Measurements from ENCODE around the gene SCN2A.
"Not testable (repeated sequence)": the region's sequence is repeated elsewhere in the genome, so short reads cannot be mapped to it uniquely, and the experiment has no call there.

Gene SCN2A

DNA sequence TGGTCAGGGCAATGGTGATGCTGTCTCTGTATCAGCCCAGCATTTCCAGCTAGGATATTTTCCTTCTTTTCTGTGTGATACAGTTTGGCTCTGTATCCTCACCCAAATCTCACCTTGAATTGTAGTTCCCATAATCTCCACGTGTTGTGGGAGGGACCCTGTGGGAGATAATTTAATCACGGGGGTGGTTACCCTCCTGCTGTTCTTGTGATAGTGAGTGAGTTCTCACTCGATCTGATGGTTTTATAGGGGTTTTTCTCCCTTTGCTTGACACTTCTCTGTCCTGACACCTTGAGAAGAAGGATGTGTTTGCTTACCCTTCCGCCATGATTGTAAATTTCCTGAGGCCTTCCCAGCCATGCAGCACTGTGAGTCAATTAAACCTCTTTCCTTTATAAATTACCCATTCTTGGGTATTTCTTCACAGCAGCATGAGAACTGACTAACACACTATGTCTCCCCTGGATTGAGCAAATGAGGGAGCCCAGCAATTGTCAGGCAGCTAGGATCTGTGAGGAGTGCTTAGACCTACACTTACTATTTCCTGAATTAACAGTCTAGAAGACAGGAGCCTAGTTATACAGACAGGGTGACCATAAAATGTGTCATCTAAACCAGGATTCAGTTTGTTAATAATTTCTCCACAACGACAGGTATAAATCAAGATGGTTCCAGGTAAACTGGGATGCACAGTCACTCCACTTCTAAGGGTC lies 6.0 kb downstream of the SCN2A start:
- DNase-seq (ENCODE audit: low read depth, low spot score): no peak
- H3K4me3 ChIP-seq (ENCODE audit: low read length): no peak overlapping the region

DNA sequence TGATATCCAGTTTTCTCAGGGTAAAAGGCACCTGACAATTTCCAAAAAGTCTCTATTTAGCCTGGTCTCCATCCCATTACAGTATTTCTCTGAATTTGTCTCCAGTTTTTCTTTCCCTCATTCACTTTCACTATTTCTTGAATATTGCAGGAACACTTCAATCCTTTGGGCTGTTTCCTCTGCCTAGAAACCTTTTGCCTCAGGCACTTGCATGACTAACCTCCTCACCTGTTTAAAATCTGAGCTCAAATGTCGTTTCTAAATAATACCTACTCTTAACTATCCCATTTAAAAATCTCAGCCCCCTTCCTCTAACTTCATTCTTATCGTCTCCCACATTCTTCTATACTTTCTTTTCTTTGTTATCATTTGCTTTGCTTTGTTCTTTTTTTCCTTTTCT lies 9.0 kb downstream of the SCN2A start:
- no peak for DNase-seq (ENCODE audit: low read depth, low spot score)
- H3K4me3 ChIP-seq (ENCODE audit: low read length): no peak overlapping the region

DNA sequence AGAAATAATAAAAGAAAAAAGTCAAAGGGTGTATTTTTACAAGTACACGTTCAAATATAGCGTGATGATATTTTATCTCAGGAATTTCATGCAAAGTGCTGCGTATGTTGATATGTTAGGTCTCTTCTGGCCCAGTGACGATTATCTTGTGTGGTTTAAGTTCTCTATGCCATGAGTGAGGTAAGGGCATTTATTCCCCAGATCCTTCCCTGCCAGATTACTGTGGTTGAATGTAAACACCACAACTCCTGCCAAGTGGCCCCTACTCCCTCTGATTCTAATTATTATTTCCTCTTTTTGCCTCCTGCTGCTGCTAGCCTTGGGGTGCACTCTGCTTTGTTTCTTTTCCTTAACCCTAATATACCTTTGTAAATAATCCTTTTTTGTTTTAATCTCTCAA lies 12.2 kb downstream of the SCN2A start:
- no peak for DNase-seq (ENCODE audit: low read depth, low spot score)
- H3K4me3 ChIP-seq (ENCODE audit: low read length): no peak overlapping the region

DNA sequence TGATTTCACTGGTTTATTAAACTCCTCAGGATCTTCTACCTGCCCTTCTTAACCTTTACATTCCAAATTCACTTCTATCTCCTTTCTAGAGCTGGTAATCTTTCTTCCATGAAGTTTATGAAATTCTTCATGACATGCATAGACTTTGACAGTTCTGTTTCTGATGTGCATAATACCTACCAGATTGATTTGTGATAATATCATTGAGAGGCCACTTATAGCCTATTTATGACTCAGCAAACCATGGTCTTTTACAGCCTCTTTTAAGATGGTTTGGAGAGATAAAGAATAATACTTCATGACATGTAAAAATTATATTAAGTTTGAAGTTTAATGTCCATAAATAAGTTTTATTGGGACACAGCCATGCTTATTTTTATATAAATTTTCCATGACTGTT lies 14.0 kb downstream of the SCN2A start:
- DNase-seq (ENCODE audit: low read depth, low spot score): no peak
- H3K4me3 ChIP-seq (ENCODE audit: low read length): no peak overlapping the region

DNA sequence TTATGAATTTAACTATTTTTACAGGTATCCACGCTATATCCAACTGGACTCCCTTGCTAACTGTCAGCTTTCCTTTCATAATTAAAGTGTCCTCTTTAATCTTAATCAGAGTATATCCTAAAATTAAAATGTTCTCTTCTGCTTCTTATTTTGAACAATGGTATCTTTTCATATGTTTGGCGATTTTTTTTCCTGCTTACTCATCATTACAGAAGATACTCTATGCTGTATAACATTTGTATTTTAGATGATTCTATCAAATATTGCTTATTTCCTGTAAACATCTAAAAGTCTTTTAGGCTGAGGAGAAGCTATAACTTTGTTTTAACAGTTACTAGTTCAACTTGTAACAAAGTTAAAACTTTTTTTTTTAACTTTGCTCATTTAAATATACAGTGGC lies 17.4 kb downstream of the SCN2A start:
- no peak overlapping the region for H3K4me3 ChIP-seq (ENCODE audit: low read length)
- DNase-seq (ENCODE audit: low read depth, low spot score): no peak

DNA sequence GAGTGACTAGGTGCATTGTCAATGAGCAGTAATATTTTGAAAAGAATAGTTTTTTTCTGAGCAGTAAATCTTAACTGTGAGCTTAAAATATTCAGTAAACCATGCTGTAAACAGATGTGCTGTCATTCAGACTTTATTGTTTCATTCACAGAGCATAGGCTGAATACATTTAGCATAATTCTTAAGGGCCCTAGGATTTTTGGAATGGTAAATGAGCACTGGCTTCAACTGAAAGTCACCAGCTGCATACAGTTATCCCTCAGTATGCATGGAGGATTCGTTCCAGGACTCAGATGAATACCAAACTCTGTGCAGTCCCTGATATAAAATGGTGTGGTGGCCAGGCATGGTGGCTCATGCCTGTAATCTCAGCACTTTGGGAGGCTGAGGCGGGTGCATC lies 21.1 kb downstream of the SCN2A start:
- not testable (repeated sequence) for H3K4me3 ChIP-seq (ENCODE audit: low read length); DNase-seq (ENCODE audit: low read depth, low spot score)

DNA sequence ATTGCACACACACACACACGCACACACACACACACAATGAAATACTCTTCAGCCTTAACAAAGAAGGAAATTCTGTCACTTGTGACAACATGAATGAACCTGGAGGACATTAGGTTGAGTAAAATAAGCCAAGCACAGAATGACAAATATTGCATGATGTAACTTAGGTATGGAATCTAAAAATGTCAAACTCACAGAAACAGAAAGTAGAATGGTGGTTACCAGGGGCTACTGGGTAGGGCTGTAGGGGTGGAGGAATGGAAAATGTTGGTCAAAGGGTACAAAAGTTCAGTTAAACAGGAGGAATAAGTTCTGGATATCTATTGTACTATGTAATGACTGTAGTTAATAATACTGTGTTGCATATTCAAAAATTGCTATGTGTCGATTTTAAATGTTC lies 29.5 kb downstream of the SCN2A start:
- H3K4me3 ChIP-seq (ENCODE audit: low read length): no peak overlapping the region

DNA sequence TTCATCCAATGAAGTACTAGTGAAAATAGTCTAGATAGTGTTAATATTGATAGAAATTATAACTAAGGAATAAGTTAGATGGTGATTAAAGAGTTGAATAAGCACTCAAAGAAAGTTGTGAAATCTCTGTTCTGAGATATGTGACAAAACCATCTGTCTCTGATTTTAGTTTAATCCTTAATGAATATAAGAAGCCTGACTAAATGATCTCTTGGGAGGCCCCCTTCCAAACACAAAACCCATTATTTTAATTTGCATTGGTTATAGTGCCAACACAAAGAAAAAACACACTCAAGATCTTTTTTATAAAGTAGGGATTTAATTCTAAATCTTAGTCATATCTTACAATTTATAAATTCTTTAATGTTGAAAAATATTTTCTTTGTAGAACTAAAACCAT lies 34.0 kb downstream of the SCN2A start:
- DNase-seq (ENCODE audit: low read depth, low spot score): no peak

More for the DNA sequence above, 29.5 kb downstream of the SCN2A start:
- no peak for DNase-seq (ENCODE audit: low read depth, low spot score)

DNA sequence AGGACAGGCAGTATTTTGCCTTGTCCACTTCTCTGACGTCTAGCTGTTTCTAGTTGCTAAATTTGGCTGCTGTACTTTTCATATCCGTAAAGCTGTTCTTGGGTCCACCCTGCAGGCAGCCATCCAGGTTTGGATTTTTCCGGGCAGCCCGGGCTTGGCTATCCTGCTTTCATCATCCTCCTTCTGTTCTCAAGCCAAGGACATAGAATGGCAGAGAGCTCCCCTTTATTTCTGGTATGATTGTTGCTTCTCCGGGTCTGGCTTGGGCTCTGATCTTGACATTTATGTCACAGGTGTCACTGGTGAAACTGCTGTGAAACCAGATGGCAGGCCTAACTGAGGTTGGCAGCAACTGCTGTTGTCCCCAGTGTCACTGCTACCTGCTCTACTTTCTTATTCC lies 35.5 kb downstream of the SCN2A start:
- DNase-seq (ENCODE audit: low read depth, low spot score): no peak
- no peak overlapping the region for H3K4me3 ChIP-seq (ENCODE audit: low read length)

More for the DNA sequence above, 34.0 kb downstream of the SCN2A start:
- H3K4me3 ChIP-seq (ENCODE audit: low read length): no peak overlapping the region

DNA sequence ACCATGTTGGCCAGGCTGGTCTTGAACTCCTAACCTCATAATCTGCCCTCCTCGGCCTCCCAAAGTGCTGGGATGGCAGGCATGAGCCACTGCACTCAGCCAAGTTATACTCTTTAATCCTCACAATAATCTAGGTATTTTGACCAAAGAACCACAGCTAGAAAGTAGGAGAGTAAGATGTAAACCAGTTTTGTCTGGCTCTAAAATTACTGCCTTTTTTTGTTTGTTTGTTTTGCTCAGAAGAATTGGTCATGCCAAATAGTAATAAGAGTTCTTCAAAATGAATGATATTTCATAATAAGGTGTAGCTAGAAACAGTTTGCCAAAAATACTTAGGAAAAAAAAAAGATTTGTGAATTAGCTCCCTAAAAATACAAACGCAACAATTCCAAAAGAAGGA lies 36.7 kb downstream of the SCN2A start:
- H3K4me3 ChIP-seq (ENCODE audit: low read length): no peak overlapping the region
- no peak for DNase-seq (ENCODE audit: low read depth, low spot score)

DNA sequence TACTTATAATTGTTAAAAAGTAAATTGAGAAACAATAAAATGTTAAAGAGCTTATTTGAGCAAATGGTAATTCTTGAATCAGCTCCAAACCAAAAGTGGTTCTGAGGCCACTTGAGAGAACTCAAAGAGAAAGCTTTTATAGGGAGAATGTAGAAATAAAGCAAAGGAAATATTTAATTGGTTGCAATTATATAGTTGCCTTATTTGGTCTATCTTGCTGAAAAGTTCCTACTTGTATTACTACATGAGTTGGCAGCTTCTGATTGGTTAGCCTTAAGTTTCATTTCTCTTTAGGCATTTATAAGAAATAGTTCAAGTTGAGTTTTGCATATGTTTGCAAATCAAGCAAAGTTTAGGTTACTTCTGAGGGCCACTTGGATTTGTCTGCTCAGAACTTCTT lies 38.1 kb downstream of the SCN2A start:
- no peak for DNase-seq (ENCODE audit: low read depth, low spot score)

DNA sequence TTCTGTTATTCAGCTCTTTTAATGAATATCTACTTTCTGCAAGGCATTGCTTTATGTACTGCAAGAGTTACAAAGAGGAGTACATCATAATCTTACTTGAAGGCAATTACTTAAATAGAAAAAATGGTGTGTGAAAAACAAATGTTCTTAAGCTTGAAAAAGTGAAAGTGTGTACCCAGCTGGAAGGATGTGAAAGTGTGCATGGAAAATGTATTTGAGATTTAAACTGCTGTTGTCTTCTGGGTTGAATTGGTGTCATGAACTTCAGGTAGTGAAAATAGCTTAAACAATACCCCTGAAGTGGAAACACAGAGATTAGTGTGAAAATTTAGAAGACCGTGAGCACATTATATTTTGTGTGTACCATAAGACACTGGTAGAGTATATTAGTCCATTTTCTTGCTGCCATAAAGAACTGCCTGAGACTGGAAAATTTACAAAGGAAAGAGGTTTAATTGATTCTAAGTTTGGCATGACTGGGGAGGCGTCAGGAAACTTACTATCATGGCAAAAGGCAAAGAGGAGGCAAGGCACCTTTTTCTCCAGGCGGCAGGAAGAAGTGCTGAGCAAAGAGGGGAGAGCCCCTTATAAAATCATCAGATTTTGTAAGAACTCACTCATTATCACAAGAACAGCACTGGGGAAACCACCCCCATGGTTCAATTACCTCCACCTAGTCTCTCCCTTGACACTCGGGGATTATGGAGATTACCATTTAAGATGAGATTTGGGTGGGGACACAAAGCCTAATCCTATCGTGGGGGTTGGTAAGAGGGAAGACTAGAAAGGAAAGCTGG lies 38.8 kb downstream of the SCN2A start:
- no peak for DNase-seq (ENCODE audit: low read depth, low spot score)

More for the DNA sequence above, 38.1 kb downstream of the SCN2A start:
- H3K4me3 ChIP-seq (ENCODE audit: low read length): no peak overlapping the region

DNA sequence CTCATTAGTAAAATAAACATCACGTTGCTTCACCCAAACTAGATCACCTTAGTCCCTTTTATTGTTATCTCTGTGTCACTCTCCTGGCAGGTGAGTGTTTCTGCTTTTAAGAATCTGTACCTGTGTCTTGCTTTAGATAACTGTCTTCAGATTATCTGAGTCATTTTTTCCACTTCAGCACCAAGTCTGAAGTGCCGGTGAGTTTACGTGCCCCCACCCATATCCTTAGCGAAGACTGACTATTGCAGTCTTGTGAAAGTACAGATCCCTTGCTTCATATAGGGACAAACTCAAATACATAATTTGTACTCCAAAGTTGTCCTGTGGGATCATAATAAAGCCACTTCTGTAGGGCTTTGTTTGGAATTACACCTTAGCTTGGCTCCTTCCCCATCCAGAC lies 41.1 kb downstream of the SCN2A start:
- no peak overlapping the region for H3K4me3 ChIP-seq (ENCODE audit: low read length)
- DNase-seq (ENCODE audit: low read depth, low spot score): no peak

More for the DNA sequence above, 38.8 kb downstream of the SCN2A start:
- H3K4me3 ChIP-seq (ENCODE audit: low read length): no peak overlapping the region

DNA sequence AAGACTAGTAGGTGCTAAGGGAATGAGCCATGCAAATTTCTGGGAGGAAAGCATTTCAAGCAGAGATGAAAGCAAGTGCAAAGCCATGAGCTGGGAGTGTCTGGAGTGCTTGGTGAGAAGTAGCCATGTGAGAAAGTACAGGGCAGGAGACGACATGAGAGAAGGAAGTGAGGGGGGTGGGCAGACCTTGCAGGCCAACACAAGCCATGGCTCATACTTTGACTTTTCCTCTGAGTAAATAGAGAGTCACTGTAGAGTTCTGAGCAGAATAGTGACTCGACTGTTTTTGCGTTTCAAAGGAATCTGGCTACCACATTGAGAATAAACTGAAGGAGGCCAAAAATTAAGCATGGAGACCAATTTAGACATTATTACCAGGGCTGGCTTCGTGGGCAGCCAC lies 42.2 kb downstream of the SCN2A start:
- H3K4me3 ChIP-seq (ENCODE audit: low read length): no peak overlapping the region
- no peak for DNase-seq (ENCODE audit: low read depth, low spot score)

DNA sequence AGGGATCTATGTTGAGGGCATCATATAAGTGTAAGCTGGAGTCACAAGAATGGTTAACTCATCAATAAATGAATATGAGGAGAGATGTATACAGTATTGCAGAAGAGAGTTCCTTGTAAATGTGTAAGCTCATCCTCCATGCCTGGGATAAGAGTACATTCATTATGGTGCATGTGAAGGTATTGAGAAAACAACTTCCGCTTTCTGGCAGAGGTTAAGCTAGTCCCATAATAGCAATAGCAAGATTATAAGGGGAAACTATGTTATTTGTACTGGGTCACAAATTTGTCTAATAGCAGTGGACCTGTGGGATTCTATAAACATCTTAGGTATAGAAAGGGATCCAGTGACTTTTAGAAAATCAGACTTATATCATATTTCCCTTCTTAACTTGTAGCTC lies 44.1 kb downstream of the SCN2A start:
- no peak for DNase-seq (ENCODE audit: low read depth, low spot score)

DNA sequence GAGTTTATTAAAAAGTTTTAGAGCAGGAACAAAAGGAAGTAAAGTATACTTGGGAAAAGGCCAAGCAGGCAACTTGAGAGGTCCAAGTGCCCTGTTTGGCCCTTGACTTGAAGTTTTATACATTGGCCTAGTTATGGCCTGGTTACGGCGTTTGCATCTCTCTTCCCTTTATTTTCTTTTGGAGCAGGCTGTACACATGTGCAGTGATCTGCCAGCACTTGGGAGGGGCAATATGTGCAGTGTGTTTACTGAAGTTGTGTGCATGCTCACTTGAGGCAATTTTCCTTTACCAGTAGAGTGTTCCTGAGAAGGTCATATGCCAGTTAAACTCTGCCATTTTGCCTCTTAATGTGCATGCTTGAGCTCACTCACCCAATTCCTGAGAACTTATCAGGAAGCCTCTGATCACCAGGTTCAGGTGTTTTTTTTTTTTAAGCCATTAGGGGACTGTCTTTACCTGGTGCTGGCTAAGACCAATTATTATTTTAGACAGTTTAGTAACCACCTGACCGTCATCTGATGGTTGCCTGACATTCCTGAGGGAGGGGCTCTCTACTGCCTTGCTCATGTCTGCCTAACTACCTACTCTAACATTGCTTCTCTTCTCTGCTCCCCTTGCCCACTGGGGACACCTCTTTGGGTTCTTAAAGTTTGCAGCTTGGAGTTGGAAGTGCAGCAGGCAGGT lies 48.0 kb downstream of the SCN2A start:
- no peak overlapping the region for H3K4me3 ChIP-seq (ENCODE audit: low read length)
- no peak for DNase-seq (ENCODE audit: low read depth, low spot score)

More for the DNA sequence above, 44.1 kb downstream of the SCN2A start:
- no peak overlapping the region for H3K4me3 ChIP-seq (ENCODE audit: low read length)

DNA sequence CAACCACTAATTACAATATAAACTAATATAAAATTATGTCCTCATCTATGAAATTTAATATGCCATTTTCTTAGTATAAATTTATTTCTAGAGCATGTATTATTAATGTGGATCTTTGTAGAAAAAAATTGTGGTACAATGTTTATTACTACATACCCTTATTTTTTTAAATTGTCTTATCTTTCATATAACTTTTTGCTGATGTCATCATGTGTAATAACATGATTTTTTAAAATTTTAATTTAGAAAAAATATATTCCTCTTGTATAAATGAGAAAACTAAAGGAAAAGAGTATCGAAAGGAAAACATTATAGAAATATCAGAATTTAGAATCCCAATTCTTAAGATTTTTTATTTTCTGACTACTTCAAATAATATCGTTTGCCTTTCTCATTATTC lies 49.9 kb downstream of the SCN2A start:
- no peak for DNase-seq (ENCODE audit: low read depth, low spot score)
- H3K4me3 ChIP-seq (ENCODE audit: low read length): no peak overlapping the region

DNA sequence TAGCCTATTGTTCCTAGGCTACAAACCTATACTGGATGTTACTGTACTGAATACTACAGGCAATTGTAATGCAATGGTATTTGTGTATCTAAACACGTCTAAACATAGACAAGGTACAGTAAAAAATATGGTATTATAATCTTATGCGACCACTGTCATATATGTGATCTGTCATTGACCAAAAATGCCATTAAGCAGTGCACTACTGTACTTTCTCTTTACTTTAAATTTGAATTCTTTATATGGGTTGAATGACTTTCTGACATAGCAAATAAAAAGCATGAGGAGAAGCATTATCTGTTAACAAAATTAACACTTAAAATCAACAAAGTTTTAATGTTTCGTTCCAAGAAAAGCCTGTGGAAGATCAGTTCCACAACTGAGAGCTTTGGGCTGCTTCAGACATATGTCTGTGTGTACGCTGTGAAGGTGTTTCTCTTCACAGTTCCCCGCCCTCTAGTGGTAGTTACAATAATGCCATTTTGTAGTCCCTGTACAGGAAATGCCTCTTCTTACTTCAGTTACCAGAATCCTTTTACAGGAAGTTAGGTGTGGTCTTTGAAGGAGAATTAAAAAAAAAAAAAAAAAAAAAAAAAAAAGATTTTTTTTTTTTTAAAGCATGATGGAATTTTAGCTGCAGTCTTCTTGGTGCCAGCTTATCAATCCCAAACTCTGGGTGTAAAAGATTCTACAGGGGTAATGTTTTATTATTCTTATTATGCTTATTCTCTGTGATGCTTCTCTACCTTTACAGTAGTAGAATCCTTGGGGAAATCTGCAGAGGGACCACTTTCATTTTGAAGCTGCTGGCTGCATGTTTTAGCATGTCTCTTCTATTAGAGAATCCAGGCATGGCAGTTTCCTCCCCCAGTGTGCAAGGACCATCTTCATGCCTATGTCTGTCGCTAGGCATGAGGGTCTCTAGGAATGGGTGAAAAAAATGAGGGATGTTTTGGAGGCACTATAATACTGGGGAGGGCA lies 54.5 kb downstream of the SCN2A start:
- H3K4me3 ChIP-seq (ENCODE audit: low read length): peak overlapping the region; percentile 18
- peak; percentile 95 for DNase-seq (ENCODE audit: low read depth, low spot score)

DNA sequence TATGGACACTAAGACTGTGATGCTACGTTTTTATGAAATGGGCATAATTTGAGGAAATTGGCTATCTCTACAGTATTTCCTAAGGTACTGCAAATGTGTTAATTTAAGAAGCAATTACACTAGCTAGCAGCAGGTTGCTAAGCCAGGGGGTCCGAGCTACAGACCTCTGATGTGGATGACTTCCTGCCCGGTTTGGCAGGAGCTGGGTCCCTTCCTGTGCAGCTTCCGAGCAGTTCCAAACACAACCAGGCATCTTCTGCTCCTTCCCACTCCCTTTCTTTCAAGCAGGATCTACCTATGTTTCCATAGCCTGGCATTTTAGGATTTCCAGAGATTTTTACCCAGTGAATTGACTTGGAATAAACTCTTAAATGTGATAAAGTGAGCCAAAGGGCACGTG lies 55.7 kb downstream of the SCN2A start:
- H3K4me3 ChIP-seq (ENCODE audit: low read length): no peak overlapping the region
- no peak for DNase-seq (ENCODE audit: low read depth, low spot score)

Measured in Jurkat, Clone E6-1 (cell line).